ENCODE results near the gene NUDT6.
"Not testable (repeated sequence)": the region's sequence is repeated elsewhere in the genome, so short reads cannot be mapped to it uniquely, and the experiment has no call there.

Gene NUDT6, protein sequence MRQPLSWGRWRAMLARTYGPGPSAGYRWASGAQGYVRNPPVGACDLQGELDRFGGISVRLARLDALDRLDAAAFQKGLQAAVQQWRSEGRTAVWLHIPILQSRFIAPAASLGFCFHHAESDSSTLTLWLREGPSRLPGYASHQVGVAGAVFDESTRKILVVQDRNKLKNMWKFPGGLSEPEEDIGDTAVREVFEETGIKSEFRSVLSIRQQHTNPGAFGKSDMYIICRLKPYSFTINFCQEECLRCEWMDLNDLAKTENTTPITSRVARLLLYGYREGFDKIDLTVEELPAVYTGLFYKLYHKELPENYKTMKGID

GRCh38 chr4:122921971-122922876, at the start of gene NUDT6:
Gene NUDT6 (minus strand): TSS chr4:122922597. CDS start chr4:122922572, 25 bp downstream.
- H3K27me3 Mint-ChIP-seq = no peaks in the 10 kb centered on the region
- H3K36me3 Mint-ChIP-seq = no peaks in the 10 kb centered on the region
- peaks cover 32% of the 10 kb centered on the region for H3K4me1 Mint-ChIP-seq
- CTCF ChIA-PET = interaction anchor here (0.9 to 2.7 kb wide), 5 partner anchors 8 to 320 kb away, joined by 3 to 14 read pairs (median 4); no protein-coding TSS in a partner anchor
- DNase-seq = peak; percentile 67
- H3K9me3 Mint-ChIP-seq = no peaks in the 10 kb centered on the region
- peak within 1 kb of the TSS; percentile 97 for H3K27ac Mint-ChIP-seq
- H3K4me3 Mint-ChIP-seq = no peak within 1 kb of the TSS

- H3K27me3 Mint-ChIP-seq = no peaks in the 10 kb centered on the region
- no peak for DNase-seq
- CTCF ChIA-PET = no interaction called here
- peaks cover 9% of the 10 kb centered on the region for H3K36me3 Mint-ChIP-seq
- H3K9me3 Mint-ChIP-seq = no peaks in the 10 kb centered on the region
- no peak overlapping the region for H3K27ac Mint-ChIP-seq
- H3K4me3 Mint-ChIP-seq = no peak overlapping the region
- H3K4me1 Mint-ChIP-seq = no peaks in the 10 kb centered on the region
Measured at GRCh38 chr4:122968227-122968812, 45.9 kb upstream of the NUDT6 start.

GRCh38 chr4:122967231-122967630, 44.8 kb upstream of the NUDT6 start:
- CTCF ChIA-PET = interaction anchor here (1.4 kb wide), 1 partner anchor 17 kb away, joined by 3 read pairs; no protein-coding TSS in a partner anchor
- no peak overlapping the region for H3K4me3 Mint-ChIP-seq
- H3K4me1 Mint-ChIP-seq = no peaks in the 10 kb centered on the region
- H3K36me3 Mint-ChIP-seq = peaks cover 16% of the 10 kb centered on the region
- no peaks in the 10 kb centered on the region for H3K27me3 Mint-ChIP-seq
- DNase-seq = no peak
- H3K9me3 Mint-ChIP-seq = no peaks in the 10 kb centered on the region
- no peak overlapping the region for H3K27ac Mint-ChIP-seq

DNA sequence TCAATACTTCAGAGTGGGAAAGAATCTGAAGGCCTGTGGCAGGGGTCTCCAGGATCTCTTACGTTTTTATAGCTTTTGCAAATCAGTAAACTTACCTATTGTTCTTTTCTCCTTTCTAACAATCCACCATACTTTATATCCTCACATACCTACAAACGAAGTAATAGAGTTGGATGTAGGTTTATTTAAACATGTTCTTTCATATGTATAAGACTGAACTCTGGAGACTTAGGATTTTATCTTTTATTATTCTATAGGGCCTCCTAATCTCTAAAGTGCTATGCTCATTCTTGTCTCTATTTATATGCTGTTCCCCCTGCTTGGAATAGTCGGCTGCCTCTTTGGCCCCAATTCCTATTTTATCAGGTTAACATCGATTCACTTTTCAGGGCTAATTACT, 43.8 kb upstream of the NUDT6 start:
- CTCF ChIA-PET = no interaction called here
- Mint-ChIP-seq H3K4me3 (no peak overlapping the region), H3K36me3 (peaks cover 21% of the 10 kb centered on the region), H3K27ac (no peak overlapping the region), H3K27me3 (no peaks in the 10 kb centered on the region), H3K4me1 (no peaks in the 10 kb centered on the region), H3K9me3 (no peaks in the 10 kb centered on the region)
- DNase-seq = no peak

- Mint-ChIP-seq H3K27me3 (no peaks in the 10 kb centered on the region), H3K36me3 (peaks cover 23% of the 10 kb centered on the region), H3K27ac (no peak overlapping the region), H3K9me3 (no peaks in the 10 kb centered on the region), H3K4me3 (no peak overlapping the region), H3K4me1 (no peaks in the 10 kb centered on the region)
- DNase-seq = no peak
- CTCF ChIA-PET = no interaction called here
Measured at GRCh38 chr4:122963216-122963615, 40.8 kb upstream of the NUDT6 start.

- CTCF ChIA-PET = no interaction called here
Measured at GRCh38 chr4:122960611-122961000, 38.2 kb upstream of the NUDT6 start.

GRCh38 chr4:122959981-122960610, 37.7 kb upstream of the NUDT6 start:
- H3K4me1 Mint-ChIP-seq = no peaks in the 10 kb centered on the region
- no peak overlapping the region for H3K27ac Mint-ChIP-seq
- DNase-seq = no peak
- H3K36me3 Mint-ChIP-seq = peaks cover 33% of the 10 kb centered on the region
- no peaks in the 10 kb centered on the region for H3K27me3 Mint-ChIP-seq
- H3K4me3 Mint-ChIP-seq = no peak overlapping the region
- CTCF ChIA-PET = no interaction called here
- H3K9me3 Mint-ChIP-seq = no peaks in the 10 kb centered on the region

More at GRCh38 chr4:122960611-122961000, 38.2 kb upstream of the NUDT6 start:
- Mint-ChIP-seq H3K27ac (no peak overlapping the region), H3K4me1 (no peaks in the 10 kb centered on the region), H3K36me3 (peaks cover 33% of the 10 kb centered on the region), H3K4me3 (no peak overlapping the region), H3K27me3 (no peaks in the 10 kb centered on the region), H3K9me3 (no peaks in the 10 kb centered on the region)
- DNase-seq = no peak

DNA sequence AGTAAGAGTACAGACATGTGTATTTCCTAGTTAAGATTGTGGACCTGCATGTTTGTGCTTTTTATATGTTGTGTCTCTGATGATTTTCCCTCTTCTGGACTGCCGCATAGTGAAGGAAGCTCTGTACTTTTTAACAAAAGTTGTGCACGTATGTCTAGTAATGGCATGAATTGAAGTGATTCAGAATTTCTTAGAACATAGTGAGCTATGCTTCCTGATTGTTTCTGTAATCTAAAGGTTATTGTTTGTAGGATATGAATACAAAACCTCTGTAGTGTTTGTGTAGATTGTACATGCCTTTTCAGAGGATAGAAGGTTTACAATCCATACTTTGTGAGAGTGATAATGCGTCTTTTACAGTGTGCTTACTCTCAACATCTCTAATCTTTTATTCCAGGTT, 37.0 kb upstream of the NUDT6 start:
- Mint-ChIP-seq H3K36me3 (peaks cover 38% of the 10 kb centered on the region), H3K4me1 (no peaks in the 10 kb centered on the region), H3K4me3 (no peak overlapping the region), H3K27ac (no peak overlapping the region), H3K27me3 (no peaks in the 10 kb centered on the region), H3K9me3 (no peaks in the 10 kb centered on the region)
- CTCF ChIA-PET = no interaction called here
- DNase-seq = no peak

- DNase-seq = no peak
- Mint-ChIP-seq H3K27ac (no peak overlapping the region), H3K4me1 (no peaks in the 10 kb centered on the region), H3K36me3 (peaks cover 43% of the 10 kb centered on the region), H3K27me3 (no peaks in the 10 kb centered on the region), H3K9me3 (no peaks in the 10 kb centered on the region), H3K4me3 (no peak overlapping the region)
- CTCF ChIA-PET = no interaction called here
Measured at GRCh38 chr4:122958505-122958904, 36.1 kb upstream of the NUDT6 start.

DNA sequence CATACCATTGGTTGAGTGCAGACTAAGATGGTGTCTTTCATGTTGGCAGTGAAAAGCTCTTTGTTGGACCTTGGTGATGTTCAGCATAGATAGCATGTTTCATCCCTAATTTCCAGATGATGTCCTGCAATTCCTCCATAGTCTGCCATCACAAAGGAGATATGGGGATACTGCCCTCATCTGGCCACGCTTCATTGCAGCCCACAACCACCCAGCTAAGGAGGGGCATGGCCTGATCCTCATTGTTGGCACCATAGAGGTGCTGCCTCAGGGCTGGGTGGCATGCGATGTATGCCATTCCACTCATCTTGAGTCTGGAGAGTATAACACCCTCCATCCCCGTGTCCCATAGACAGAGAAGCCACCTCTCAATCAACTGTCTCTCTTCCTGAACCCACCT, 31.5 kb upstream of the NUDT6 start:
- no peaks in the 10 kb centered on the region for H3K9me3 Mint-ChIP-seq
- no peaks in the 10 kb centered on the region for H3K4me1 Mint-ChIP-seq
- DNase-seq = no peak
- H3K27ac Mint-ChIP-seq = no peak overlapping the region
- no peaks in the 10 kb centered on the region for H3K27me3 Mint-ChIP-seq
- CTCF ChIA-PET = no interaction called here
- H3K36me3 Mint-ChIP-seq = peaks cover 56% of the 10 kb centered on the region
- no peak overlapping the region for H3K4me3 Mint-ChIP-seq

GRCh38 chr4:122952028-122952427, 29.6 kb upstream of the NUDT6 start:
- H3K27ac Mint-ChIP-seq = no peak overlapping the region

DNA sequence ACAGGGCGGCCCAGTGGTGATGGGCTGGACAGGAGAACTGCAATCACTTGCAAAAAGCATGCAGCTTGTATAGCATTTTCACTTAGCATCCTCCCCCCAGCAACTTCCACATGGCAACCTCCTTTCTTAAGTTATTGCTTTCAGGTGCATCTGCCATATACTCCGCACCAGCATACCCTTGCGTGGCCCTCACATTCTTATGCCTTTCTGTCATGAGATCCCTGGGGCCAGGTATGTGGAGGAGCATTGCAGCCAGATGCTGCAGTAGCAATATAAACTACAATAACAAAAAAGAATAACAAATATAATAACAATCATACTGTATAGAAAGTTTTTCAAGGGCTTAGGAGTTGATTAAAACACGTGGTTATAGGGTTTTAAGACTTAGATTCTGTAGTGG, 26.3 kb upstream of the NUDT6 start:
- CTCF ChIA-PET = no interaction called here
- Mint-ChIP-seq H3K4me1 (peaks cover 3% of the 10 kb centered on the region), H3K4me3 (no peak overlapping the region), H3K27ac (no peak overlapping the region), H3K27me3 (no peaks in the 10 kb centered on the region), H3K36me3 (peaks cover 55% of the 10 kb centered on the region), H3K9me3 (no peaks in the 10 kb centered on the region)
- DNase-seq = no peak

More at GRCh38 chr4:122952028-122952427, 29.6 kb upstream of the NUDT6 start:
- DNase-seq = no peak
- H3K4me1 Mint-ChIP-seq = no peaks in the 10 kb centered on the region
- H3K4me3 Mint-ChIP-seq = no peak overlapping the region
- H3K36me3 Mint-ChIP-seq = peaks cover 61% of the 10 kb centered on the region
- H3K9me3 Mint-ChIP-seq = no peaks in the 10 kb centered on the region
- CTCF ChIA-PET = no interaction called here
- no peaks in the 10 kb centered on the region for H3K27me3 Mint-ChIP-seq

- CTCF ChIA-PET = no interaction called here
- Mint-ChIP-seq H3K36me3 (peaks cover 48% of the 10 kb centered on the region), H3K4me1 (peaks cover 3% of the 10 kb centered on the region), H3K9me3 (peaks cover 2% of the 10 kb centered on the region), H3K27me3 (no peaks in the 10 kb centered on the region), H3K27ac (no peak overlapping the region), H3K4me3 (no peak overlapping the region)
- DNase-seq = no peak
Measured at GRCh38 chr4:122946142-122946541, 23.7 kb upstream of the NUDT6 start.

GRCh38 chr4:122945136-122945535, 22.7 kb upstream of the NUDT6 start:
- H3K27me3 Mint-ChIP-seq, H3K4me1 Mint-ChIP-seq, H3K27ac Mint-ChIP-seq, H3K4me3 Mint-ChIP-seq, CTCF ChIA-PET, H3K9me3 Mint-ChIP-seq: not testable (repeated sequence)
- H3K36me3 Mint-ChIP-seq = peaks cover 42% of the 10 kb centered on the region
- peak; percentile 23 for DNase-seq

All from activated naive CD4-positive, alpha-beta T cell treated with anti-CD3 and anti-CD28 coated beads, Interleukin-2, amount 10 ng/mL, durations not matched to agents 7 days and 5 days (primary cell).